CD4-positive, alpha-beta T cell treated with Interleukin-15 for 1 hour (primary cell): Measurements from ENCODE around the gene ALG5.

Experiments
- DNase-seq: peaks from one replicate; pipeline ENCODE4 v3.0.0-alpha.2; 2020

The ALG5 gene, protein sequence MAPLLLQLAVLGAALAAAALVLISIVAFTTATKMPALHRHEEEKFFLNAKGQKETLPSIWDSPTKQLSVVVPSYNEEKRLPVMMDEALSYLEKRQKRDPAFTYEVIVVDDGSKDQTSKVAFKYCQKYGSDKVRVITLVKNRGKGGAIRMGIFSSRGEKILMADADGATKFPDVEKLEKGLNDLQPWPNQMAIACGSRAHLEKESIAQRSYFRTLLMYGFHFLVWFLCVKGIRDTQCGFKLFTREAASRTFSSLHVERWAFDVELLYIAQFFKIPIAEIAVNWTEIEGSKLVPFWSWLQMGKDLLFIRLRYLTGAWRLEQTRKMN

DNA sequence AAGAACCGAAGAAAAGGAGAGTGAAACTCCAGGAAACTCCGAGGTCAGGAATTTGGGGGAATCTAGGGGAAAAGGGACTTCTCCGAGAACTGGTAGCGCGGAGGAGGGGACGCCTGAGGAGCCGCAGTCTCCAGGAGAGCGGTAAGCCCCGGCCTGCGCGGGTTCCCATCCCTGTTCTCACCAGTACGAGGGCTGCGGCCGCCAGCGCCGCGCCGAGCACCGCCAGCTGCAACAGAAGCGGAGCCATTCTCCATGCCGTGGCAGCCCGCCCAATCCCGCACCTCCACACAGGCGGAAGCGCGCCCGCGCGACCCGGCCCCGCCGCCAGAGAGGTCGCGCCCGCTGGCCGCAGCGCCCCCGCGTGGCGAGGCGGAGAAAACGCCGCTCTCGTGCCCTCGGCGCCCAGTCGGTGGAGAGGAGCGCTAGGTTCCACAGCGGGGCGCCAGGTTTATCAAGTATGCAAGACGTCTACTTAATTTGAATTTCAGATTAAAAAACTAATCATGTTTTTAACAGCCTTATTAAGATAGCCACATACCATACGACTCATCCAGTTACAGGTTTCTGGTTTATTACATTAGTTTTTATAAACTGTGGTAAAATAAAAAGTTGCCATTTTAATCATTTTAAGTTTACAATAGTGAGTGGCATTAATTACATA is at the start of gene ALG5:
TSS of gene ALG5 (minus strand) at position 287 of the 661 bp plus-strand sequence. CDS start at position 247, 40 bp downstream.
- peak; percentile 92 for DNase-seq

DNA sequence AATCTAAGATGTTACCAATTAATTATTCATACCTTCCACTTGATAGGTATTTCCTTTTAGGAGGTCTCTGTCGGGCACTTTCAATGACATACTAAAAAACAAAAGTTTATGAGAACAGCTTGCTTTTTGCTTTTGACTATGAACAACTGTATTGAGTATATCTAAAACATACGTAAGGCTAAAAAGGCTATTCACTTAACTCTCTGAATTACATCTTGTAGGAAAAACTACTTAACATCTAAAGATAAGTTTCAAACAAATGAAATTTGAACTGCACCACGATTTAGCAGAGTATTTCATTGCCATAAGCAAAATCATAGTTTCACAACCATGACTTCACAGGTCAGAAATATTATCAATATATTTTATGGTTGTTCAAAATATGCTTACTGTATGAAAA is 48.7 kb upstream of the ALG5 start:
- DNase-seq = no peak

DNA sequence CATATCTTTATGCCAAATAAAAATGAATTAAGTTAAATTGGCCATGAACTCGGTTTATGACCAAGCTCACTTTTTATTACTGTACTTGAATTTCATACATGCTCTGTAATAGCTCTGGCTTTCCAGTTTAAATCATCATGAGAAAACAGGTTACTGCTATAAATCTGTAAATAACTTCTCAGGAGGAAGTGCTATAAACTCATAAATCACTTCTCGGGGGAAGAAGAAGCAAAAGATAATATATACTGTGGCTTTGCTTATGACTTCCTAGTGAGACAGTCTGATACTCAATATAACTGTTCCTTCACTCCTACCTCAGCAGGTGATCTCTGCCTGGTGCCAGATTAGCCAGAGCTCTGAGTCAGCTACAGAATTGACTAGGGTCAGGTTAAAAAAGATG is 47.9 kb upstream of the ALG5 start:
- no peak for DNase-seq

DNA sequence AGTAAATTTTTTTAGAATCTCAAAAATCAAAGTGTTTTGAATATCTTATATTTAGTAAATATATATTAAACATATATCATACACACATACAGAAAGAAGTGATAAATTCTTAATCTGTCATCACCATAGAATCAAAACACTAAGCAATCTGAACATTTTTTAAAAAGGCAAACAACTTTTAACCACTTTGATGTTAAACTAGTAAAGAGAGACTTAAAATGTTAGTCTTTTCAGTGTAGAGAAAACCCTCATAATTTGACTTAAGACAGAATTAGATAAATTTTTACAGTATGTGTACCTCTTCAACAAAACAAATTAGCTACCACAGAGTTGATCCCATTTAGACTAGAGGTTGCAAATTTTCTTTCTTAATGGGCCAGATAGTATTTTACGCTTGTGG is 46.9 kb upstream of the ALG5 start:
- DNase-seq = no peak

DNA sequence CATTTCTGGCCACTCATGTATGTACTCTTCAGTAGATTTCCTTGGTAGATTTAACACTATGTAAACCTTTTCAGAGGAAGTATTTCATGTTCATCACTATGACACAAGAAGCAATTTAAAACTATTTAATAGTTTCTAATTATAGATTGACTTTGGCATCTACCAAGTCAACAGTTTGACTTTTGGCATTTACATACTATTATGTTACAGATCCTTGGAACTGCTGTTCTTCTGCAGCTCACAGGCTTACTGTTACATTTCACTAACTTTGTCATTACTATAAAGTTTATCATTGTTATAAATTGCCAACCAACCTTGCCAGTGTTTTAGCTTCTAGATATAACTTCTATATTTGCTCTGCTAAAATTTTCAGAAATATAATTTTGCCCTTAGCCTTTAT is 41.6 kb upstream of the ALG5 start:
- no peak for DNase-seq

DNA sequence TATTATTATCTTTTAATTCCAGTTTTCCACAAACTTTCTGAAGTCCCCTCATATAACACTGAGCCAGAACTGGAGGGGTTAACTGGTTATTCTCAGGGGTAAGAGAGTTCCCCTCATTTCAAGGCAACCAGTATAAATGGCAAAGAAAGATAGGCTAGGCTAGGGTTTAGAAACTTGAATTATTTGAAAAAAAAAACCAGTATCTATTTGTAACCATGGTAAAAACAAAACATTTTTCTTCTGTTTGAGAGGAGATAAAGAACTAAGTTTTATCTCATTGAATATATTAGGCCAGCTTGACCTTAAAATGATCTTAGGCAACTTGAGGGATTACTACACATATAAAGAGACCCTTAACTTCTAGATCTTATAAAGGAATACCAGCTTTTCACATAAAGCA is 40.8 kb upstream of the ALG5 start:
- DNase-seq = no peak

DNA sequence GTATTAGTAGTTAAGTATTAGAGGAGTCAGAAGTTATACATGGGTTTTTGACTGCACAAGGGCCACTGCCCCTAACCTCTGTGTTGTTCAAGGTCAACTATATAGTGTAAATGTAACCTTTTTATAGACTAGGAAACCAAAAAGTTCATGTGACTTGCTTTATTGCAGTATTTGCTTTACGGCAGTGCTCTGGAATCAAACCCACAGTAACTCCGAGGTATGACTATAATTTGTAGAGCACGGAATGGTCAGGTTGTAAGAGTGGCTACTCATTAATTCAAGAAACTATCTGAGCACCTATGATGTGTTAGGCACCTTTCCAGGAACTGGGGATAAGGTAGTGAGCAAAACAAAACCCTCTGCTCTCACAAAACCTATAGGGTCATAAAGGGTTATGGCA is 38.1 kb upstream of the ALG5 start:
- no peak for DNase-seq

DNA sequence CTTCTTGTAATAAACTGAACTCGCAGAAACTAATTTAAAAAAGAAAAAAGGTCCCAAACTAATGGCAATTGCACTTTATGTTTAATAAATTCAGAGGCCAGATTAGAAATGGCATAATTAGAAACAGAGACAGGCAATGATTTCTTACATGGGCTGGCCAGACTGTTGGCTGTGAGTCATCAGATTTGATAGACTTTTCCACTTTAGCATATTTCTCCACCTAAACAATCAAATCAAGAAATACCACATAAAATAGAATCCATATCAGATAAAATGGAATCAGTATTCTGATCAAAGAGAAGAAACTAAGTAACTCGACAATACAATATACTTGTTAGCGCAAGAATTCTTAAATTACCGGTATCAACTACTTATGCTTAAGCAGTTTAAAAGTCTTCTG is 30.5 kb upstream of the ALG5 start:
- DNase-seq = no peak

DNA sequence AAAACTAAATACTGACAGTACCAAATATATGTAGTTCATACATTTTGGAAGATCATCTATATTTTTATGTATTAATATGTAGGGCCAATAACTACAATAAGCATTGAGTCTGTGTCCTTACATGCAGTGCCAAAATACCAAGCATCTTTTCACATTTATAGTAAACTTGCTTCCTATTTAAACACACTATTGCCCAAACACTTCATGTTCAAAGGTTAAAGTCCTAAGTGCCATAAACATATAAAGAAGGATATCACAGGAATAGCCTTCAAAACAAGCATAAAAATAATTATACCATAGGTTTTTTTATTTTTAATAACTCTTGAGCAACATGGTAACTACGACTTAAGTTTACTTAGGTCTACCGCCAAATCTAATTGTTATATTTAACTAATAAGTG is 28.5 kb upstream of the ALG5 start:
- DNase-seq = no peak

DNA sequence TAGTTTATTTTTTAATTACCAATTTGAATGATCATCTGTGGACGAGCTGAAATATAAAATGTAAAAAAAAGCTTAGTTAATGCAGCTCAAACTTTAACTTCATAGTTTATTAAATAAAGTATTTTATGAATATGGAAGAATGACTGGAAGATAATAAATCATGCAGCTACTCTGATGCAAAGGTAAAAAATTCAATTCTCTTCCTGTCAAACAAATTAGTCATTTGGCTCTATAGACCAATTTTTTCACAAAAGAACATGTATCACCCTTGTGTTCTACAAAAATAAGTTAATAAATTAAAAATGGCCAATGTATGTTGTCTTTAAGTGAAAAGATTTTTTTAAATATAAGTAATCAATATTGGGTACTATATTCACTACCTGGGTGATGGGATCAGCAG is 27.6 kb upstream of the ALG5 start:
- no peak for DNase-seq

DNA sequence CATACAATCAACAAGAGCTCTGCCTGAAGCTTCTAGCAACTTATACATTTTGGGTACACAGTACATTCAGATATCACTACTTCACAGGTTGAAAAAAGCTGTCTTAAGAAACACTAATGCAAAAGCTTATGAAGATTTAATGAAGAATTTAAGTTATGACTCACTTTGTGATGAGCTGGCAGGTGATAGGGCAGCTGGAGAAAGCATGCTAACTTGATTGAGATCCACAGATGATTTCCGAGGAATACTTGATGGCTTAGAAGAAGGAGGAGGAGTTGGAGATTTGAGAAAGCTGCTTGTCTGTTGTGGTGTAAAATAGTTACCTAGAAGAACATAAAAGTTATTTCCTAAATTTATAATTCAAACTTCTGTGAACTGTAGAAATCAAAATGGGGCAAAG is 24.7 kb upstream of the ALG5 start:
- DNase-seq = no peak

DNA sequence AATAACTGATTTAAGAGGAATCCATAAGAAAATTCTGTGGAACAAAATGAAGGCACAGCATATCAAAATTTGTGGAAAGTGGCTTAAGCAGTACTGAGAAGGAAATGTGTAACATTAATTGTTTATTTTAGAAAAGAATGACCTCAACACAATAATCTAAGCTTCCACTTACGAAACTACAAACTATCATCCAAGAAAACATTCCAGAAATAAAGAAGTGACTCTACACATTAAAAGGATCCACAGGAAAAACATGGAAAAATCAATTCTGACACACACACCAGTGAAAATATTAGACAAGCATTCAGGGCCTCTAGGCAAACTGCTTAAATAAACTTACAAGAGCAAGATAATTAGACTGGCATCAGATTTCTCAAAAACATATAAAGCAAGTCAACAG is 15.5 kb upstream of the ALG5 start:
- DNase-seq = no peak

DNA sequence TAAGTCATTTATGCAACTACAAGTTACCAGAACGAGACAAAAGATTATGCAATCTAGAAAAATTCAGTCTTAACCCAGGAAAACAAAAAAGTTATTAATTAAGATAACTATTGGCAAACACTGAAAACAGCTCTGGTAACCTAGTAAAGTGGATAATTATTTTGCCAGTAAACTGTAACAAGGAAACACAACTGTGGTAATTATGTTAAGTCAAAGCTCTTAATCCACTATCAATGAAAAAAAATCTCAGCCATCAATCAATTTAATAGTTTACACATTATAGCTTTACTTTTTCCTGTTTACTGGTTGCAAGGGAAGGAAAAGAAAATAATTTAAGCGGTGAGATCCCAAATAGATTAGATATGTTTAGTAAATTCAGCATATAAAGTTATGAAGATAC is 12.6 kb upstream of the ALG5 start:
- DNase-seq = no peak

DNA sequence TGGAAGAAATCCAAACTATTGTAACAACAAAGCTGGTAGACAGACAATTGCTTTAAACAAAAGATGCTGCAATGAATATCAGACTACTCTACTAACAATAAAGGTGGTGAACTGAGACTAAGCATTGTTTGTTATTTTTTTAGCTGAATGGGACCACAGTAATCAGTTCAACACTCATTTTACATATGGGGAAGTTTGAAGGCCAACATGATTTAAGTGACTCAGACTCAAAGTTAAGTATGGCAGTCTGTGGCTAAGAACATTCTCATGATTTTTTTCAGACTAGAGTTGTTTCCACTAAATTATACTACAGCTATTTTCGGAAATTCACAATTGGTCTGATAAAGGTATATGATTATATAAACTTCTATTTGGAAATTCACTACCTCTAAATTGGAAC is 11.9 kb upstream of the ALG5 start:
- no peak for DNase-seq

DNA sequence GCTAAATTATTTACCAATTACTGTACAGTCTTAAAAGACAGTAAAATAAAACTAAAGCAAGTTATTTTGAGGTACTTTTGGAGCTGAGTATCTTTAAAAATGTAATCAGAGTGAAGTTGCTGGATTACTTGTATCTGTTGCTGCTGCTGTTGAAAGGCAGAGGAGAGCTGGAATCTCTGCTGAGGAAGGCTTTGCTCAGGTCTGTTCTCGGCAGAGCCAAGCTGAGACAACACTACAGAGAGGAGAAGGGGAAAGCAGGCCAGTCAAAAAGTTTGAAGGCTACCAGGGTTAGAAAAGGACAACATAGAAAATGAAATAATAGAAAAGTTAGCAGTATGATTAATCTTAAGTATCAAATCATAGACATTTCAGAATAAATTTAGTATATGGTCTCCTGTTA is 11.3 kb upstream of the ALG5 start:
- no peak for DNase-seq

DNA sequence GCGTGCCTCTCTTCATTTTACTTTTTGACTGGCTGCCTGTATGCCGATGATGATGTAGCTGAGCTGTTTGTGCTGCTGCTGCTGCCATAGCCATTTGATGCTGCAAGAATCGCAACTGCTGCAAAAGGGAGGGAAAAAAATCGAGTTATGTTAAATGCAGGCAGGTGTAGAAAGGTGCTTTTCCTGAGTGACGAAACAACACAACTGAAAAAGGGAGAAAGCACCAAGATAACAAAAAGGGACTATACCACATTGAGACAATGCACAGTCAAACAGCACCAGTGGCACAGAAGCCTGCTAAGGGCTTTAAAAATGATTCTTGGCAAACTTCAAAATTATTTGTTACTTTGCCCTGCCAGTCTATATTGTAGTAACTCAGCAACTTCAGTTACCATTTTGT is 10.6 kb upstream of the ALG5 start:
- DNase-seq = no peak

DNA sequence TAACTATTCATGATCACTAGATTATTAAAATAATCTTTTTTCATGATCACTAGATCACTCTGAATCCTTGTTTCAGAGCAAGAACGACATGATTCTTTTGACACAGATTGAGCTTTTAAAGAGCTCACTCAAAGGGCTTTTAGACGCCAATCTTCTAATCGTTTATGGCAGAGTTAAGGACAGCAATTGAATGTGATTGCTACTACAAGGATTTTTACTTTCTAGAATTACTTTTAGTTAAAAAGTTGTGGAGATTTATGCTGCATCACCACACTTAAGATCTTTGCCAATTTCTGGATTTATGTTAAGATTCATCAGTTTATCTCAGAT is 2.7 kb upstream of the ALG5 start:
- no peak for DNase-seq

DNA sequence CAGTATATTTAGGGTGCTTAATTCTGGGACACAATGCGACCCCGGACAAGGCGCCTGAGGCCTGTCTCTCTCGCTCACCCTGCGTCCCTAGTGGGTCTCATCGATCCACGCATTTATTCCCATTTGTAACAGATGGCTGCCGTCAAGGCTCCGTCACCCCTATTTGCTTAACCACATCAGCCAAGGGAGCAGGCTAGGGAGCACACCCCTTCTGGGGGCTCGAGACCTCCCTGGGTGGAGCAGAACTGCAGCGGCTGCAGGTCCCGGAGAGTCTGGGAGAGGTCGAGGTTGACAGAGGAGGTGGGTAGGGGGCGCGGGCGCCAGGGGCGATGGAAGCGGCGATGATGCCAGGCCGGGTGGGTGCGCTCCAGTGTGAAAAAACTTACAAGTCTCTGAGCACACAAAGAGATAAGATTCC is 507 bp downstream of the ALG5 start:
- no peak for DNase-seq

DNA sequence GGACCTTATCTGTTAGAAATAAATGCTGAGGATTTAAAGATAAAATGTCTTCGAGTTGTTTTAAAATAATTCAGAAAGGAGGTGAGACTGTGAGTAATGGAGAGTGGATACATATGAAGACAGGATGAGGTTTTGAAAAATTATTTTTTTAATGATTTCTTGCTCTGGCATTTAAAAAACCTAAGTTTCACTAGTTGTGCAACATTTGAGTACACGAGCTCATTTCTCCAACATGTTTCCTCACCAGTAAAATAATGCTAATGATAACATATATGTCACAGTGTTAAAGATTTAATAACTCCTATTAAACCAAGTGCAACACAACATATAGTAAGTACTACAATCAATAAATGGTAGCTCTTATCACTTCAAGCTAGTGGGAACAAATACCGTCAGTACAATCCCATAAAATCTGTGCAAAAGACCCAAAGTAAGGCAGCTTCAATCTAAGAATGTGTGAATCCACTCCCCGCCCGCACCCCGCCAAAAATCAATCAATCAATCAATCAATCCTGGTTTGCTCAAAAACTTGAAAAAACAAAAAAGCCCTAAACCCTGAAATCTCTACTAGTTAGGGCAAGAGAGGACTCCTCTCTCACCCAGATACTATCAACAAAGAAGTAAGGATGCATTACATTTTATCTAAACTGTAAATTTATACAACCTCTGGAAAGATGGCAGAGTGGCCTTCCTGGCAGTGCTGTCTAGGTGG is 1.3 kb downstream of the ALG5 start:
- no peak for DNase-seq

DNA sequence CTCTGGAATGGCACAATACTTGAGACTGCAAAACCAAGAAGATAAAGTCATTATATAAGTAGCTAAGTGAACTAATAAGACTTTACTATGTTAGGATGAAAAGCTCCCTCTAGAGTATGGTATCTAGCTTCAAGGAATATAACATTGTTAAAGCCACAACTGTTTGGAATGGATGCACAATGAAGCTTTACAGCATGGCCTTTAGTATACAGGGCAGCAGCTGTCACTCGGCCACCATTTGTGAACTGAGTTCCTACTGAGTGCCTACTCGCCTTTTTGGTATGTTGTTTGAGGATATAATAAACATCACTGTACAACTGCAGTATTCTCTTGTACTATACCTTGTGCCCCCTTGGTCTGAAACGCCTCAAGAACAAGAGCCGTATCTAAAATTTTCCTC is 6.8 kb downstream of the ALG5 start:
- DNase-seq = no peak

DNA sequence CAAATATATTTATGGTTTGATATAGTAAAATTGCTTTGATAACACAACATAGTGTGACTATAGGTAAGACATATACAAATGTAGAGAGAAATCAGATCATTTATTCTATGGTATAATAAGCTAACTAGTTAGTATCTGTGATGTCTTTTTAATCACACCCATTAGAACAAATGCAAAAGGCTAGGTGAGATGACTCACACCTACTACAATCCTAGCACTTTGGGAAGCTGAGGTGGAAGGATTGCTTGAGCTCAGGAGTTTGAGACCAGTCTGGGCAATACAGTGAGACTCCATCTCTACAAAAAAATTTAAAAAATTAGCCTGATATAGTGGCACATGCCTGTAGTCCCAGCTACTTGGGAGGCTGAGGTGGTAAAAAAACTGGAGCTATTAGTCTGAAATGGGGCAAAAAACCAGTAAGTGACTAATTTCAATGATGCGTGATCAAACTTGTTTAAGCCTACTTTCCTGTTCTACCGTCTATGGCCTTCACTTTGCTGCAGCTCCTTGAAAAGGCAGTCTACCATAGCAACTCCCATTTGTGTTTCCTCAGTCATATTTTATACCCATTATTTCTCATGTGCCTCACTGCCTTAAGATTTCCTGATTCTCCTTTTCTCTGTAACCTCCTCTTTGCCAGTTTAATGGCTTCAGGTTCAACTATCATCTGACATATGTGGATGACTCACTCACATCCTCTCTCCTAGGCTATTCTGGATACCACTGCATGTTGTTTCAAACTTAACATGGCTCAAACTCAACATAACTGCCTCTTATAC is 12.5 kb downstream of the ALG5 start:
- DNase-seq = no peak

DNA sequence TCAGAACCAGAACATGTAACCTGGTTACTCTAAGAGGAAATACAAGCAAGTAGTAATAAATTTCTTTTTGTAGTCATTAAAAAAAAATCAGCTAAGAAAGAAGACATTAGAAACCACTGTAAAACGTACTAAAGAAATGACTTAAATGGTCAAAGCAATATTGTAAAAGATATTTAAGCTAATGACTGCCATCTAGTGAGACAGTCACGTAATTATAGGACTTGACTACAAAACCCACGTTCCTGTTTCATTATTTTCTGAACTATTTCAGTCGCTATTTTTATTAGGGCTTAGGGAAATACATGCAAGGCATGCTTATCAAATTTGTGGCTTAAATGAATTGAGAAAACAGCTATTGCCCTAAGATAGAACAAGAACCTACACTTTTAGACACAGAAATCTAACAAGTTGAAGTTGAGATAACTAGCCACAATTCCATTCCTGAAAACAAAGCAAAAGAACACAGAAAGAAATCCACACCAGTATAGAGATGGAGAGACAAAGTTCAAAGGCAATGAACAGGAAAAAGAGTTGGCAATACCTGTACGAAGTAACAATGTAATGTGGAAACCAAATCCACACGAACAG is 17.9 kb downstream of the ALG5 start:
- DNase-seq = no peak

DNA sequence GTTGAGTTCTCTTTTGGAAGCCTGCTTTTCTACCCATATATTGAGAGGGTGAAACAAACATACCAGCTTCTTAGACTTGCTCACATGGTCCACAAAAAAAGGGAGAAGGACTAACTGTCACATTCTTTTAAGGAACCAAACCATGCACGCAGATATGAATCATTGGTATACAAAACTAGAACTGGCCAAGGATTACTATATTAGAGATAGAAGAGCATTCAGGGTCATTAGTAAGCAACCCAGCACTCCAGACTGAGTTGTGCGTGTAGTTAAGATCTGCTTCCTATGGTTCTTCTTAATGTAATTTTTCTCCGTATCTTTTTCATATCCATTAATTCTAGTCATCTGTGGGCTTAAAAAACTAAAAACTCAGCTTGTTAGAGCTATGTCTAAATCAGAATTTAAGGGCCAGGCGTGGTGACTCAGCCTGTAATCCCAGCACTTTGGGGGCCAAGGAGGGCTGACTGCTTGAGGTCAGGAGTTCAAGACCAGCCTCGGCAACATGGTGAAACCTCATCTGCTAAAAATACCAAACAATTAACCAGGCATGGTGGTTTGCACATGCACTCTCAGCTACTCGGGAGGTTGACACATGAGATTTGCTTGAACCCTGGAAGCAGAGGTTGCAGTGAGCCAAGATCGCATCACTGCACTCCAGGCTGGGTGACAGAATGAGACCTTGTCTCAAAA is 19.6 kb downstream of the ALG5 start:
- no peak for DNase-seq
